Renal pelvis (tissue), 4 donors: ENCODE data around the gene CDC42EP3. TPM values are rescaled to one million over a fixed set of nuclear protein-coding genes. Genes with fewer than 3 reads are reported as not detected.

Source experiments
- DNase-seq: peaks from one replicate; pipeline ENCODE4 v3.0.0-alpha.2; 2013
- polyA plus RNA-seq, 3 donors: library from polyadenylated mRNA; unstranded; fragments of 120-200 nt; gene quantifications; one replicate each; pipeline ENCODE4 v1.2.1, GENCODE V29; 2013; ENCODE audit not compliant: insufficient read length in 3 of 3

Gene CDC42EP3
- polyA plus RNA-seq, 3 donors, result 41.7 to 52.9 (median 52.7) TPM

GRCh38 chr2:37688771-37689468 is 17.5 kb upstream of the CDC42EP3 start:
- DNase-seq, result no peak

GRCh38 chr2:37686792-37687526 is 15.5 kb upstream of the CDC42EP3 start:
- DNase-seq, result no peak

- DNase-seq, result no peak
Measured at GRCh38 chr2:37684809-37685208, 13.4 kb upstream of the CDC42EP3 start.

GRCh38 chr2:37683921-37684780 is 12.7 kb upstream of the CDC42EP3 start:
- DNase-seq, result no peak

- DNase-seq, result no peak
Measured at GRCh38 chr2:37683241-37683640, 11.8 kb upstream of the CDC42EP3 start.

- no peak for DNase-seq
Measured at GRCh38 chr2:37682473-37682872, 11.0 kb upstream of the CDC42EP3 start.

- DNase-seq, result no peak
Measured at GRCh38 chr2:37681587-37681986, 10.1 kb upstream of the CDC42EP3 start.

GRCh38 chr2:37679072-37679695 is 7.7 kb upstream of the CDC42EP3 start:
- DNase-seq, result no peak

GRCh38 chr2:37676274-37676673 is 4.8 kb upstream of the CDC42EP3 start:
- DNase-seq, result no peak

GRCh38 chr2:37674946-37675345 is 3.5 kb upstream of the CDC42EP3 start:
- DNase-seq, result no peak

GRCh38 chr2:37672870-37673184 is 1.4 kb upstream of the CDC42EP3 start:
- DNase-seq, result no peak

- DNase-seq, result peak; percentile 94
Measured at GRCh38 chr2:37672104-37672869, 845 bp upstream of the CDC42EP3 start.

GRCh38 chr2:37671816-37672103 is 318 bp upstream of the CDC42EP3 start:
- DNase-seq, result peak; percentile 39

- DNase-seq, result no peak
Measured at GRCh38 chr2:37670378-37671008, 949 bp downstream of the CDC42EP3 start.

GRCh38 chr2:37669446-37669845 is 2.0 kb downstream of the CDC42EP3 start:
- no peak for DNase-seq

GRCh38 chr2:37667704-37668103 is 3.7 kb downstream of the CDC42EP3 start:
- no peak for DNase-seq

- DNase-seq, result no peak
Measured at GRCh38 chr2:37666772-37667171, 4.7 kb downstream of the CDC42EP3 start.

- DNase-seq, result no peak
Measured at GRCh38 chr2:37665604-37666362, 5.7 kb downstream of the CDC42EP3 start.

GRCh38 chr2:37665043-37665442 is 6.4 kb downstream of the CDC42EP3 start:
- no peak for DNase-seq

GRCh38 chr2:37664231-37664643 is 7.2 kb downstream of the CDC42EP3 start:
- no peak for DNase-seq
